ENCODE measurements around the gene ARL15. TPM values are rescaled to one million over a fixed set of nuclear protein-coding genes. Genes with fewer than 3 reads are reported as not detected.

Gene ARL15
- total and polyA plus RNA-seq, 9 donors: 14.9 to 34.0 (median 19.2) TPM

DNA sequence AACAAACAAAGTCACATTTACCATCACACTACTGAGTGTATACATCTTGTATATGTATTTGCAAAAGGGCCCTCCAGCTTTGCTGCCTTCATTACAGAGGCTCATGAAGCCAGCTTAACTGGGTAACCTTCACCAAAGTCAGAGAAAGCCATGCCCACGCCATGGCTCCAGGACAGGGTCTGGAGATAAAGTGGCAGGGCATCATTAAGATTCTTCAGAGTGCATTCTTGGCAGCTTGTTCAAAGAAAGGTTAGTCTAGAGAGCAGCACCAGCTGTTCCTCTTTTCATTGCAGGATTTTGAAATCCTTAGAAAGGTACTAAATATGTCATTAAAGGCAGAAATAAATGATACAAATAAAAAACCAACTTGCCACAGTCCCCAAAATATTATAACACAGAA is 416.7 kb downstream of the ARL15 start:
- no peaks in the 10 kb centered on the region for H3K27me3 ChIP-seq
- H3K36me3 ChIP-seq: no peaks in the 10 kb centered on the region
- H3K27ac ChIP-seq: no peak overlapping the region
- H3K4me3 ChIP-seq: no peak overlapping the region
- no peak for DNase-seq
- H3K9me3 ChIP-seq: no peaks in the 10 kb centered on the region
- no peak for TF ChIP-seq POLR2A (IDR thresholded peaks at IDR 0.05)
- TF ChIP-seq, protein P1, sequence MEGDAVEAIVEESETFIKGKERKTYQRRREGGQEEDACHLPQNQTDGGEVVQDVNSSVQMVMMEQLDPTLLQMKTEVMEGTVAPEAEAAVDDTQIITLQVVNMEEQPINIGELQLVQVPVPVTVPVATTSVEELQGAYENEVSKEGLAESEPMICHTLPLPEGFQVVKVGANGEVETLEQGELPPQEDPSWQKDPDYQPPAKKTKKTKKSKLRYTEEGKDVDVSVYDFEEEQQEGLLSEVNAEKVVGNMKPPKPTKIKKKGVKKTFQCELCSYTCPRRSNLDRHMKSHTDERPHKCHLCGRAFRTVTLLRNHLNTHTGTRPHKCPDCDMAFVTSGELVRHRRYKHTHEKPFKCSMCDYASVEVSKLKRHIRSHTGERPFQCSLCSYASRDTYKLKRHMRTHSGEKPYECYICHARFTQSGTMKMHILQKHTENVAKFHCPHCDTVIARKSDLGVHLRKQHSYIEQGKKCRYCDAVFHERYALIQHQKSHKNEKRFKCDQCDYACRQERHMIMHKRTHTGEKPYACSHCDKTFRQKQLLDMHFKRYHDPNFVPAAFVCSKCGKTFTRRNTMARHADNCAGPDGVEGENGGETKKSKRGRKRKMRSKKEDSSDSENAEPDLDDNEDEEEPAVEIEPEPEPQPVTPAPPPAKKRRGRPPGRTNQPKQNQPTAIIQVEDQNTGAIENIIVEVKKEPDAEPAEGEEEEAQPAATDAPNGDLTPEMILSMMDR (IDR thresholded peaks at IDR 0.05): no peak
- no peak for TF ChIP-seq EP300 (IDR thresholded peaks at IDR 0.05)
- peaks cover 2% of the 10 kb centered on the region for H3K4me1 ChIP-seq (ENCODE audit: insufficient read depth)
- WGBS, 3 donors: 46 to 57% (median 55%) methylated on average over 1 of the region's 1 CpG
- intact Hi-C loops (cut with DNase I): no loop called here

DNA sequence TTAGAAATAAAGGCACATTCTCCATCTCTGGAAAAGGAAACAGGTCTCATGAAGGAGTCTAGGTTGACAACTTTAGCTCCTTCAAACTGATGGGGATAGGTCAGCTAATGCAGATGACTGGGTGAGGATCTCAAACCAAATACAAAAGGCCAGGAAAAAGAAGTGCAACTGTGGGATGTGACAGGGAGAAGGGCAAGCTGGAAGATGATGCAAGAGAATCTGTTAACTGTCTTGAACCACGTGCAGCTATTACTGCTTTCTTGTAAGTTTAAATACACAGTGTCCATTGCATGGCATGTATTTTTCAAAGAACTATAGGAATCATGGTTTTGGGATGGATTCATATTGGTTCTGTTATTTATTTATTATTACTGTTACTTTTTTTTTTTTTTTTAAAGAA is 418.1 kb downstream of the ARL15 start:
- no peaks in the 10 kb centered on the region for H3K36me3 ChIP-seq
- DNase-seq: no peak
- intact Hi-C loops (cut with DNase I): no loop called here
- peaks cover 2% of the 10 kb centered on the region for H3K4me1 ChIP-seq (ENCODE audit: insufficient read depth)
- H3K27ac ChIP-seq: no peak overlapping the region
- WGBS, 3 donors: 89 to 92% (median 89%) methylated on average over 1 of the region's 1 CpG
- no peak for TF ChIP-seq EP300 (IDR thresholded peaks at IDR 0.05)
- TF ChIP-seq POLR2A (IDR thresholded peaks at IDR 0.05): no peak
- TF ChIP-seq, protein P1 (IDR thresholded peaks at IDR 0.05): no peak
- H3K9me3 ChIP-seq: no peaks in the 10 kb centered on the region
- no peak overlapping the region for H3K4me3 ChIP-seq
- no peaks in the 10 kb centered on the region for H3K27me3 ChIP-seq

DNA sequence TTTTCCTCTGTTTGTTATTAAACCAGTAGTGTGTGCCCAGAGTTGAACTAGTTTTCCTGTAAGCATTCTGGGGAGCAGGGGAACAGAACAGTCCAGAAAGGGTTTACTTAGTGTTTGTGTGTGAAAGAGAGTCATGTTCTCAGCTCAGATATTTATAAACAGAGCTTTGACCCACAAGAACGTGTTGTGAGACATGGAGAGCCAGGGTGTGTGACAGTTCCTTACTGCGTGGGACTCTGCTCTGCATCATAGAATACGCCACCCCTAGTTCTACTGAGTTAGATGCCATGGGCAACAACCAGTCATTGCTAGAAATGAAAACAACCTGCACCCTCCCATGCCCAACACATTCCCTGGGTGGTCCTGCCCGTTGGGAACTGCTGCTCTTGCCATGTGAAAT is 419.2 kb downstream of the ARL15 start:
- intact Hi-C loops (cut with DNase I): no loop called here
- DNase-seq: no peak
- no peaks in the 10 kb centered on the region for H3K36me3 ChIP-seq

DNA sequence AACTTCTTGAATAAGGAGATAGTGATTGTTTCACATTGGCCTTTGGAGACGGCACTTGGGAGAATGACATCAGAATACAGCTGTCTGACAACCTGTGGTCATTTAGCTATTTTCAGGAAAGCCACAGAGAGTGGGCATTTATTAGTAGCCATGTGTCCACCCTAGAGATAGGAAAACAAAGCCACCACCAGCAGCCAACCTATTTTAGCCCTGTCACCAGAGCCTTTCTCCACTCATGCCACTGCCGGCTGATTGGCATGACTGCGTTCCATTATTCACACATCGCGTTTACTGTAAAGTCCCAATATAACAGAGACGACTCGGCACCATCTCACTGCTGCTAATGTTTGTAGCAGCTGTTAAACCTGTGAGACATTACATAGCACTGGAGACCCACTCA is 419.9 kb downstream of the ARL15 start:
- no peaks in the 10 kb centered on the region for H3K27me3 ChIP-seq
- TF ChIP-seq, protein P1 (IDR thresholded peaks at IDR 0.05): no peak
- no peak for TF ChIP-seq EP300 (IDR thresholded peaks at IDR 0.05)
- no peak for TF ChIP-seq POLR2A (IDR thresholded peaks at IDR 0.05)
- no peak for DNase-seq
- intact Hi-C loops (cut with DNase I): no loop called here
- no peaks in the 10 kb centered on the region for H3K36me3 ChIP-seq
- no peak overlapping the region for H3K27ac ChIP-seq
- 93 to 95% (median 93%) methylated on average over 7 of the region's 7 CpGs for WGBS, 3 donors
- H3K4me3 ChIP-seq: no peak overlapping the region
- peaks cover 2% of the 10 kb centered on the region for H3K4me1 ChIP-seq (ENCODE audit: insufficient read depth)
- H3K9me3 ChIP-seq: no peaks in the 10 kb centered on the region

More for the DNA sequence above, 419.2 kb downstream of the ARL15 start:
- TF ChIP-seq POLR2A (IDR thresholded peaks at IDR 0.05): no peak
- no peak for TF ChIP-seq EP300 (IDR thresholded peaks at IDR 0.05)
- TF ChIP-seq, protein P1 (IDR thresholded peaks at IDR 0.05): no peak
- H3K4me1 ChIP-seq (ENCODE audit: insufficient read depth): peaks cover 2% of the 10 kb centered on the region
- H3K9me3 ChIP-seq: no peaks in the 10 kb centered on the region
- H3K27me3 ChIP-seq: no peaks in the 10 kb centered on the region
- H3K27ac ChIP-seq: no peak overlapping the region
- WGBS, 3 donors: 31 to 70% (median 54%) methylated on average over 4 of the region's 4 CpGs
- no peak overlapping the region for H3K4me3 ChIP-seq
